Lower lobe of right lung (tissue), 2 donors: Measurements from ENCODE around the gene LAMP5. TPM values are rescaled to one million over a fixed set of nuclear protein-coding genes. Genes with fewer than 3 reads are reported as not detected.

Experiments used
- ATAC-seq, 2 donors: fragments of 200-7000 bp; cut with Tn5 transposase; one replicate each; pipeline ENCODE4 v1.9.1; 2020 to 2022; ENCODE audit warnings: mild to moderate bottlenecking in 2 of 2, moderate library complexity in 2 of 2
- DNase-seq: peaks from one replicate; pipeline ENCODE4 v3.0.0-alpha.2; 2020
- H3K27ac ChIP-seq: fragments of 200-600 bp; one replicate; pipeline ENCODE4 v1.8.0; 2022
- H3K27me3 ChIP-seq: fragments of 200-600 bp; one replicate; pipeline ENCODE4 v1.8.0; 2022; ENCODE audit warnings: low read depth
- H3K36me3 ChIP-seq: fragments of 200-600 bp; one replicate; pipeline ENCODE4 v1.8.0; 2022; ENCODE audit warnings: mild to moderate bottlenecking
- H3K4me1 ChIP-seq: fragments of 200-600 bp; one replicate; pipeline ENCODE4 v1.8.0; 2022
- H3K4me3 ChIP-seq: fragments of 200-600 bp; one replicate; pipeline ENCODE4 v1.8.0; 2022; ENCODE audit warnings: mild to moderate bottlenecking
- H3K9me3 ChIP-seq: fragments of 200-600 bp; one replicate; pipeline ENCODE4 v1.8.0; 2022
- intact Hi-C: fragments of 100-400 bp; cut with DNase I; formaldehyde crosslinking; loops from one replicate; pipeline ENCODE4 v1.11.0; 2022
- total RNA-seq: library from RNA; stranded (reverse); fragmentation: NEBNext Ultra II Directional; extraction: Animal tissue kit (Norgen Biotek cat#: 25700); gene quantifications from one replicate; pipeline ENCODE4 v1.2.1, GENCODE V29; 2021
- TF ChIP-seq, protein P1 (sequence below): fragments of 200-600 bp; IDR thresholded peaks from one replicate; pipeline ENCODE4 v1.8.0; 2022; ENCODE audit warnings: antibody characterized with exemption, mild to moderate bottlenecking
- donor health status: DM: no; HTN: yes; CAD: no; lungs with severe emphysema.

The LAMP5 gene
- total RNA-seq, 1 donor from 2014 or later: 0.41 TPM

DNA sequence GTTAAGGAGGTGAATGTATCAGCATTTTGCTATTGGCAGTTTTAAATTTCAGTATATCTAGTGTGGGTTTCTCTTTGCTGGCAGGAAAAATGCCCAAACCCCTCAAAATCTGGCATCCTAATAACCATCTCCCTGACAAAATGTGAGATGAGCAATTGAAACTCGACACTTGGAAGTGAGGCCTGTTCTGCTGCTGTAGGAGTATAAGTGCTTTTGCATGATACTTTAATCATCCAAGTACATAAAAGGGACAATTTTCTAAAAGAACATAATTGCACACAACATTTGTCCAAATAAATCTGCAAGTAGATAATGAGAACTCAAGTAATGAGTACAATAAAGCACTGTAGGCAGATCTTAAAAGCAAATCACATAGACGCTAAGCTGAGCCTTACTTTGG lies 36.5 kb downstream of the LAMP5 start:
- no peak overlapping the region for H3K4me3 ChIP-seq
- TF ChIP-seq, protein P1, sequence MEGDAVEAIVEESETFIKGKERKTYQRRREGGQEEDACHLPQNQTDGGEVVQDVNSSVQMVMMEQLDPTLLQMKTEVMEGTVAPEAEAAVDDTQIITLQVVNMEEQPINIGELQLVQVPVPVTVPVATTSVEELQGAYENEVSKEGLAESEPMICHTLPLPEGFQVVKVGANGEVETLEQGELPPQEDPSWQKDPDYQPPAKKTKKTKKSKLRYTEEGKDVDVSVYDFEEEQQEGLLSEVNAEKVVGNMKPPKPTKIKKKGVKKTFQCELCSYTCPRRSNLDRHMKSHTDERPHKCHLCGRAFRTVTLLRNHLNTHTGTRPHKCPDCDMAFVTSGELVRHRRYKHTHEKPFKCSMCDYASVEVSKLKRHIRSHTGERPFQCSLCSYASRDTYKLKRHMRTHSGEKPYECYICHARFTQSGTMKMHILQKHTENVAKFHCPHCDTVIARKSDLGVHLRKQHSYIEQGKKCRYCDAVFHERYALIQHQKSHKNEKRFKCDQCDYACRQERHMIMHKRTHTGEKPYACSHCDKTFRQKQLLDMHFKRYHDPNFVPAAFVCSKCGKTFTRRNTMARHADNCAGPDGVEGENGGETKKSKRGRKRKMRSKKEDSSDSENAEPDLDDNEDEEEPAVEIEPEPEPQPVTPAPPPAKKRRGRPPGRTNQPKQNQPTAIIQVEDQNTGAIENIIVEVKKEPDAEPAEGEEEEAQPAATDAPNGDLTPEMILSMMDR: no peak
- intact Hi-C loops: no loop called here
- no peaks in the 10 kb centered on the region for H3K27me3 ChIP-seq
- no peak overlapping the region for H3K27ac ChIP-seq
- ATAC-seq: no peak
- no peaks in the 10 kb centered on the region for H3K36me3 ChIP-seq
- no peak for DNase-seq
- H3K4me1 ChIP-seq: no peaks in the 10 kb centered on the region
- no peaks in the 10 kb centered on the region for H3K9me3 ChIP-seq

DNA sequence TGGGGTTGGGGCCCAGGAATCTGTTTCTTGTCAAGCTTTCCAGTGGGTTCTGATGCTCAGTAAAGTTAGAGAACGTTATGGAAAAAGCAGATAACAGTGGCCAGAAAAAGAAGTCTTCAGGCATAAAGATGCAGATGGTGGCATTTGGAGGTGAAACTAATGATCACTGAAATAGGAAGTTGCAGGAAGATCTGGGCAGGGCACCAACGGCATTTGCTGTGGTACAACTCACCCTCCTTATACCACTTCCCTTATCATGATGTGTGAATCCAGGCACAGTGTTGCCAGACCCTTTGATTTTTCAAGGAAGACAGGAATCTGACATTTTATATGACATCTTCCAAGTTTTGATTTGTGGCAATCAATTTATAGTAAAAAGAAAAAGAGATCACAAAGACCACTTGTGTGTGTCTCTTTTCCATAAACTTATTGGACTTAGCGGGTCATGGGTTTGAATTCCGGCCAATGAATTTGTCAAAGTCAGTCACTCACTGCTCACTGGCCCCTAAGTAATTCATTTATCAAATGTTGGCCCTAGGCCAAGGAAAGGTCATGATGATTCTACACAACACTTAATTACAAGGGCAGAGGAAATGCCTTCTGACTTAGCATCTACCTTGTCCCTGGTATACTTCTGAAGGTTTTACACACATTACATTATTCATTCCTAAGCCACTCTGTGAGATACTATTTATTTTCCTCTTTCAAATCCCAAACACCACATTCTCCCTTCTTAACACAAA lies 37.6 kb downstream of the LAMP5 start:
- H3K4me3 ChIP-seq: no peak overlapping the region
- TF ChIP-seq, protein P1: no peak
- H3K4me1 ChIP-seq: no peaks in the 10 kb centered on the region
- H3K9me3 ChIP-seq: no peaks in the 10 kb centered on the region
- no peak for DNase-seq
- intact Hi-C loops: no loop called here
- H3K27me3 ChIP-seq: no peaks in the 10 kb centered on the region
- no peak for ATAC-seq
- H3K27ac ChIP-seq: no peak overlapping the region
- no peaks in the 10 kb centered on the region for H3K36me3 ChIP-seq

DNA sequence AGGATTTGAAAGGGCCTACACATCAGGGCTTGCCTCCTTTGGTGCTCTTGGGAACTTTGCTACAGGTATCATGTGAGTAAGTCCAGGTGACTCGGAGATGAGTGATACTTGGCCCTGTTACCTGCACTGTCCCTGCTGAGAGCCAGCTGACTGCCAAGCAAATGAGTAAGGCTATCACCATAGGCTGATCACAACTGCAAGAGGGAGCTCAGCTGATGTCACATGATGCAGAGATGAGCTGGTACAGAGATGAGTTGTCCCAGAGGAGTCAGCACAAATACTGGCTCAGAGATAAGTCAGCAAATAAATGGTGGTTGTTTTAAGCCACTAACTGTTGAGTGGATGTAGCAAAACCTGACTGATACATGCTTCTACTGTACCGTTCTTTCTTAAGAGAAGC lies 41.4 kb downstream of the LAMP5 start:
- TF ChIP-seq, protein P1: no peak
- no peak for DNase-seq
- Histone ChIP-seq H3K27me3 (no peaks in the 10 kb centered on the region), H3K9me3 (no peaks in the 10 kb centered on the region), H3K4me3 (no peak overlapping the region), H3K27ac (no peak overlapping the region), H3K4me1 (no peaks in the 10 kb centered on the region), H3K36me3 (no peaks in the 10 kb centered on the region)
- intact Hi-C loops: no loop called here
- ATAC-seq: no peak

DNA sequence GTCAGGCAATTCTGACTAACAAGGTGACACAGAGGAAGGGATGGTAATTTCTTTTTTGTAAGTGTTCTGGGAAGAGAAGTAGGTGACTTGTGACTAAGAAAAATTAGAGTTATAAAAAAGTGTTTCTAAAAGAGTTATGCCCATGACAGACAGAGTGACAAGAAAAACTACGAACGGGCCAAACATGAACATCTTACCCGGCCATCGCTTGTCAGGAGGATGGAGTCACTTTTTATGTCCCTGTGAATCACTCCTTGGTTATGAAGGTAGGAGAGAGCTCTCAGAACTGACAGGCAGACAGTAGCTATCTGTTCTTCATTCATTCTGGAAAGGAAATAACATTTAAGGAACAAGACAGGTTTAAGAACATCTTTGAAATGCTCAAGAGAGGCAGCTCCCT lies 43.0 kb downstream of the LAMP5 start:
- DNase-seq: no peak
- ATAC-seq: no peak
- intact Hi-C loops: no loop called here
- Histone ChIP-seq H3K4me3 (no peak overlapping the region), H3K27ac (no peak overlapping the region), H3K4me1 (no peaks in the 10 kb centered on the region), H3K9me3 (no peaks in the 10 kb centered on the region), H3K27me3 (no peaks in the 10 kb centered on the region), H3K36me3 (no peaks in the 10 kb centered on the region)
- TF ChIP-seq, protein P1: no peak

DNA sequence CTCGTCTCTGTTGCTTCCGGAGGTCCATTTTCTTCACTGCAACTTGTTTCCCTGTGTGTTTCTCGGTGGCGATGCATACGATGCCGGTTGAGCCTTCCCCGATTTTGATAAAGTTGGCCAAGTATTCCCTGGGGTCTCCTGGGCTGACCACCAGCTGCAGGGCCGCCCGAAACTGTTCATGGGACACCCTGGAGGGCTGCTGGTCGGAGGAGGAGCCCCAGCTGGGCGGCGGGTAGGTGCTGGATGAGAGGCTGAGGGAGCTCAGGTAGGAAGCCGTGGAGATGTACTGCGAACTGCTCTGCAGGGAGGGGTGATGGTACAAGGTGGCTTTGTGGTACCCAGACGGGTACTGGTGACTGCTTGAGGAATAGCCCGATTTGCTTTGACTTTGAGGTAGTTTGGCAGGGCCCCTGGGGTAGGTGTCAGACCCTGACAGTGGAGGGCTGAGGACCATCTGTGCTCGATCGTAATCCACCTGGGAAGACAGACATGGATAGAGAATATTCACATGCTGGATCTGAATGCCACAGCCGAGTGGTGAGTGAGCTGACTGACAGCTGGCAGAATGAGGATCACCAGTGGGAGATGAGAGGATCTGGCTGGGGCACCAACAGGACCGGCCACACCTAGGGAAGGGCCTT lies 51.6 kb downstream of the LAMP5 start:
- intact Hi-C loops: no loop called here
- ATAC-seq (no peak), DNase-seq (no peak)

More for the DNA sequence above, 51.6 kb downstream of the LAMP5 start:
- no peaks in the 10 kb centered on the region for H3K9me3 ChIP-seq
- H3K4me3 ChIP-seq: no peak overlapping the region
- no peaks in the 10 kb centered on the region for H3K27me3 ChIP-seq
- H3K4me1 ChIP-seq: no peaks in the 10 kb centered on the region
- H3K27ac ChIP-seq: no peak overlapping the region
- TF ChIP-seq, protein P1: no peak
- H3K36me3 ChIP-seq: no peaks in the 10 kb centered on the region
